ENCODE results near the gene CRACR2B.

CRACR2B gene

GRCh38 chr11:839875-840617 lies 12.3 kb downstream of the CRACR2B start:
- DNase-seq = no peak

- no peak for DNase-seq
These were observed 14.3 kb downstream of the CRACR2B start for GRCh38 chr11:841981-842369.

GRCh38 chr11:842370-843002 lies 14.8 kb downstream of the CRACR2B start, which contains the start of the genes POLR2L and TSPAN4:
POLR2L (minus strand) TSS chr11:842529; CDS start chr11:842508, 21 bp downstream.
TSPAN4 (plus strand) TSS chr11:842852; CDS start chr11:850305, 7,453 bp downstream.
- peak; percentile 71 to 95 (median 84) for DNase-seq

- DNase-seq = peak in 2 of 14 donors; percentile 25 to 54
These were observed 15.5 kb downstream of the CRACR2B start for GRCh38 chr11:843086-843734.

GRCh38 chr11:843818-844692 lies 16.3 kb downstream of the CRACR2B start:
- DNase-seq = peak in 4 of 14 donors; percentile 31 to 63 (median 41)

GRCh38 chr11:844693-845644 lies 17.2 kb downstream of the CRACR2B start:
- peak in 7 of 14 donors; percentile 31 to 54 (median 36) for DNase-seq

- no peak for DNase-seq
These were observed 18.3 kb downstream of the CRACR2B start for GRCh38 chr11:845872-846495.

GRCh38 chr11:846496-847098 lies 18.9 kb downstream of the CRACR2B start:
- no peak for DNase-seq

- DNase-seq = no peak
These were observed 20.2 kb downstream of the CRACR2B start for GRCh38 chr11:847876-848275.

GRCh38 chr11:848380-848931 lies 20.7 kb downstream of the CRACR2B start:
- peak in 3 of 14 donors; percentile 26 to 45 (median 39) for DNase-seq

- peak in 1 of 14 donors; percentile 34 for DNase-seq
These were observed 21.5 kb downstream of the CRACR2B start for GRCh38 chr11:849104-849824.

- no peak for DNase-seq
These were observed 22.4 kb downstream of the CRACR2B start for GRCh38 chr11:849951-850774.

- peak in 1 of 14 donors; percentile 62 for DNase-seq
These were observed 23.4 kb downstream of the CRACR2B start for GRCh38 chr11:850775-851763.

GRCh38 chr11:852762-853161 lies 25.0 kb downstream of the CRACR2B start:
- DNase-seq = no peak

- no peak for DNase-seq
These were observed 26.1 kb downstream of the CRACR2B start for GRCh38 chr11:853682-854448.

Measured in C1 segment of cervical spinal cord (tissue), 14 donors.